Measurements from ENCODE around the gene STK39.
"Not testable (repeated sequence)": the region's sequence is repeated elsewhere in the genome, so short reads cannot be mapped to it uniquely, and the experiment has no call there.

STK39 gene

DNA sequence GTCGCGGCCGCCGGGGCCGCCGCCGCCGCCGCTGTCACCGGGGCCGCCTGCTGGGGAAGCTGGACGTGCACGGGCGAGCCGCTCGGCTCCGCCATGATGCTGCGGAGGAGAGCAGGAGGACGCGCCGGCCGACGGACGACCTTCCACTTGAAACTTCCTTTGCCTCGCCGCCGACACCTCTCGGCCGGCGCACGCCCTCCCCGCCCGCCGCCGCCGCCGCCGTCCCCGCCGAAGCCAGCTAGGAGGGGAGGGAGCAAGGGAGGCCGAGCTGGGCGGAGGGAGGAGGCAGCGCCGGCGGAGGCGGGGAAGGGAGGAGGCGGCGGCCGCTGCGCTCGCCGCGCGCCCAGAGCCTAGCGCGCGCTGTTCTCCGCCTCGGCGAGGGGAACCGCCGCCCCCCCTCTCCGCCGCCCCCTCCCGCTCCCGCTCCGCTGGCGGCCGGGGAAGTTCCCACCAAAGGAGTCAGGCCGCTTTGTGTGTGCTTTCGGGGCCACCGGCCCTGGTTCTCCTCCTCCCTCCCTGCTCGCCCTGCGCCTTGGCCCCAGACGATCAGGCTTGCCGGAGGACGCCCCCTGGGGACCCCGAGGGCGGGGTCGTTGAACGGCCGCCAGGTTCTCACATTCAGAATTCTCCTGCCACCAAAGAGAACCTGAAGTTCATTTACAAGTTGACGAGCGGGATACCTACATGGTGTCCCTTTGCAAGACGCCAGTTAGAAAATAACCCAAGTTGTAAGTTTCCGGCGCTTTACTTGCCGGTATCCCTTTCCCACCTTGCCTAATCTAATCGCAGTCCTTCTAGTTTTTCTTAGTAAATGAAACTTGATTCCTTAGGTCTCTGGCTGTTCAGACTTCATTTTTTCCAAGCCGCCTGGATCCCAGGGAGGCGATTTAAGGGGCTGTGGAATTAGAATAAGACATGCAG, at the start of gene STK39:
STK39 (minus strand) TSS at position 255 of the 921 bp plus-strand sequence; CDS start at position 95, 160 bp downstream.
- DNase-seq, result peak; percentile 73

DNA sequence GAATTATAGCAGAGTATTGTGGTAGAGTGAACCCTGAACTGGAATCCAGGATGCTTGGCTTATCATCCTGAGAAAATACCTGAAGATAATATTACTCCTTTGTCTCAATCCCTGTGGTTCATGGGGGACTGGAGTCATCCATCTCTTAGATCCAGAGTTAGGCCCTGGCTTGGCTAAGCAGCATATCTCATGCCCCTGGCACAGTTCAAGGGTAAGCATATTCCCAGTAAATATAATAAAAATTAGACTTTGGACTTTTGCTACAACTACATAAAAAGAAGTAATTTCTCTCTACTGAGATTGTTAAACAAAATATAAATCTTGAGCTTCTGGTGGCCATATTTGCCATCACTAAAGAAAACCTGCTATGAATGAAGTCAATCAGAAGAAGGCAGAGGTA, 47.7 kb upstream of the STK39 start:
- DNase-seq, result no peak

DNA sequence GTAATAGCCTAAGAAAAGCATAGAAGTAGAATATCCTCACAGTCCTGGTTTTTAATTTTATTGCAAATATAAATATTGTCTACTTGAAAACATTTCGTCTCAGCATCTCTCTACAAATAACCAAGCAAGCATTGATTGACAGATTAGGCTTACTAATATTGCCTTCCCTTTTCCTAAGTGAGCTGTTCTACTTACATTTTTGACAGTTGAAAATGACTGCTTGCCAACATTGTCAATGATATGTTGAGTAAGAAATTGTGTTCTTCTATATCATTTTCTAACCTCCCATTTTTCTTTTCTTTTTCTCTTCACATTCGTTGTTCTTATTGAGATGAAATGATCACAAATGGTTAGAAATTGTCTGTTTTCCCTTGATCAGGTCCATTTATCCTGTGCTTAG, 47.0 kb upstream of the STK39 start:
- no peak for DNase-seq

DNA sequence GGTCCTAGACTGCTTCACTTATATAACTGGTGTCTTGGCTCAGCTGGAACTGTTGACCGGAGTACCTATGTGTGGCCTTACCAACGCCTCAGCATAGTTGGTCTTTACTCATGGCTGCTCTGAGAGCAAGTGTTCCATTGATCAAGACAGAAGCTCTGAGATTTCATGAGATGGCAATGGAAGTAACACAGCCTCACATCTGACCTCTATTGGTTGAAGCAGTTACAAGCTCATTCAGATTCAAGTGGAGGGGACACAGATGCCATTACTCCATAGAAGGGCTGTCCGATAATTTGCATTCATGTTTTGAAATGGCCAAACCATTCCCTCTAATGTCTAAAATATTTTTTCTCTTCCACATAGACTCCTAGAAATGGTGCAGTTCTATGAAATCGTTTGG, 46.4 kb upstream of the STK39 start:
- DNase-seq, result no peak

DNA sequence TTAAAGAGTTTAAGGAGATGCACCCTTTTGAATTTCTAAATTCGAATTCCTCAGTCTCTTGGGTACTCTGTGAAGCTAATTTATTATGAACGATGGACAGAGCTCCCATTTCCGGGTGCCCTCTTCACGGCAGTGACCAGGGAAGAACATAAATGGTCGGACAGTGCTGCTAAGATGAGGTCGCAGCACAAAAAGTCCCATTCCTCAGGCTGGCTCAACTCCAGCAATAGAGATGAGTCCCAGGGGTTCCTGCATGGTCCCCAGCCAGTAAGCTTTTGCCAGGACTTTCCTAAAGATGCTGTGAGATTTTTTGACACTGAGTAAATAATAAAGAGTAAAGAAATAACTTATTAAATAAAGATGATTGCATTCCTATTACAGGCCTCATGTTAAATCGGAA, 43.0 kb upstream of the STK39 start:
- no peak for DNase-seq

DNA sequence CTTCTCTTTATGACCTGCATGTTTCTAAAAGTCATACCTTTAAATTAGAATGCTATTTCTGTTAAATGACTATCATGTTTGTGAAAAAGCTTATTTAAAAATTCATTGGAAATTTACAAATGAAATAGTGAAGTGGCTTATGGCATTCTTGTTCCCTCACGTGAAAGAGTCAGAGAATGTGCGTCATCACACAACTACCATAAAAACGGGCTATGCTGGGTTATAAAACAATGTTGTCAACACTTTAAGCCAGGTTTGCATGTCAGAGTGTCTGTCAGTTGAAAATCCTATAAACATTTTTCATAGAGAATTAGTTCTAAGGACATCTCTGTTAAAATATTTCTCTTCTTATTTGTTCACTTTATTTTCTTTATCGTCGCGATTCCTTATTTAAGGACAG, 42.5 kb upstream of the STK39 start:
- no peak for DNase-seq

DNA sequence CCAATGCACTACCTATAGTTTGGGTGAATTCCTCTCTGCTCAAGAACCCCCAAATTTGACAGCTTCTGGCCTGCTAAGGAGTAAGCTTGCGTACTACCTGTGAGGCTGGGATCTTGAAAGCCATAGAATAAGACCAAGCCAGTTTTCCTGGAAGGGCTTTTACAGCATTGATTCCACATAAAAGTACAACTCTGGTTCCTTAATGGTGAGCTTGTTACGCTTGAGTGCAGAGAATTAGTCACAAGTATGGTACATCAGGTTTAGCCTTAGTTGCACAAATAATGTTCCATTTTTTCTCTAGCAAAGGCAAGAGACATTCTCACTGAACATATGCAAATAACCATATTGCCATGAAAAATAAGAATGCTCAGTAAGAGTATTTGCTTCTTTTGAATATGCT, 39.1 kb upstream of the STK39 start:
- DNase-seq, result no peak

DNA sequence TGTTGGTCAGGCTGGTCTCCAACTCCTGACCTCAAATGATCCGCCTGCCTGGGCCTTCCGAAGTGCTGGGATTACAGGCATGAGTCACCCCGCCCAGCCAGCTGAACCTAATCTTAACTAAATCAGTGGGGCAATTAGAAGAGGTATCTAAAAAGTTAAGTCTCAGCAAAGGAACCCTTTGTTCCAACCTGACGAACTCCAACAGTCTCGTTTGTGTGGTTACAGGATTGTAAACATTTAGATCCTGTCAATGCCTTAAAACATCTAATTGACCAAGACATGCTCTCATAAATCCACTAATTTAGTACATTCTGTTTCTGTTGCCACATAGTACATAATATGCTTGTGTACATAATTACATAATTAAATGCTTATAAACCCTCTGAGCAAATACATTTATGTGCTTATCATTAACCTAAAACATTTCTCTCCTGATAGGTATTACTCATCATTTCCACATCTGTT, 31.1 kb upstream of the STK39 start:
- DNase-seq, result no peak

DNA sequence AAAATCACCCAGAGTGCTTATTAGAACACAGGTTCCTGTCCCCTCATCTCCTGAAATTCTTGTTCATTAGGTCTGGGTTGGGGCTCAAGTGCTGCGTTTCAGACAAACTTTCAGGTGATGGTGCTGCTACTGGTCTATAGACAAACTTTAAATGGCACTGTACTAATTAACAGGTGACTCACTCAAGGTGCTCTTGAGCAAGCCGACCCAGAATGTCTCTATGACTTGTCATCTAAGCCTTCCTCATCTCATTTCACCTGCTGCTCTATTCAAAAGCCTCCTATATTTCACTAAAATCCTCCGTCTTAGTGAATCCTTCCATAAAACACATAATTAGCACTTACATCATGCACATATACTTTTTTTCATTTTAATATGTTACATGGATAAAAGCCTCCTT, 29.9 kb upstream of the STK39 start:
- DNase-seq, result no peak

DNA sequence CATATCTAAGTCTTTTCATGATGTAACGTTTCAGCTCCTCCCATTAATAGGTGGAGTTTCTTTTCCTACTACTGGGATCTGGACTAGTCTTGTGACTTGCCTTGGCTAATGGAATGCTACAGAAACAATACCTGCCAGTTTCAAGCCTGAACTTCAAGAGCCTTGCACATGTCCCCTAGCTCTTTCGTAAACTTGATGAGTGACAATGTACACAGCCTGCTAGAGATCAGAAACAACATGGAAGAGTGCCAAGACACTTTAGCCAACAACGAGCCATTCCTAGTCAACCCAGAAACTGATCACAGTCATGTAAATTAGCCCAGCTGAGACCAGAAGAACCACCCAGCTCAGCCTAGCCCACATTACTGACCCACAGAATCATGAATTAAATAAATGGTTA, 24.8 kb upstream of the STK39 start:
- no peak for DNase-seq

DNA sequence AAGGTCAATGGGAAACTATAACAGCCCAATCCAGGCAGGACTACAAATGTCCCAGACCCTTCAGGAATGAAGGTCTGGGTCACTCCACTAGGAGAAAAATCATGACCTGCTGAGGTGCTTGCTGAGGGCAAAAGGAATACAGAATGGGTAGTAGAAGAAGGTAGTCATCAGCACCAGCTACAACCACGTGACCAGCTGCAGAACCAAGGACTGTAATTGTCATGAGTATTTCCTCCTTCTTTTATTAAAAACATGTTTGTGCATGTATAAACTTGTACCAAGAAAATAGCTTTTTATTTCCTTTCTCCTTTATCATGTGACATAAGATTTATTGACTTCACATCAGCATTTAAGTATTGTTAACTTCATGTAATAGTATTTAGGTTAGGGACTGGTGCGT, 15.5 kb upstream of the STK39 start:
- DNase-seq, result not testable (repeated sequence)

DNA sequence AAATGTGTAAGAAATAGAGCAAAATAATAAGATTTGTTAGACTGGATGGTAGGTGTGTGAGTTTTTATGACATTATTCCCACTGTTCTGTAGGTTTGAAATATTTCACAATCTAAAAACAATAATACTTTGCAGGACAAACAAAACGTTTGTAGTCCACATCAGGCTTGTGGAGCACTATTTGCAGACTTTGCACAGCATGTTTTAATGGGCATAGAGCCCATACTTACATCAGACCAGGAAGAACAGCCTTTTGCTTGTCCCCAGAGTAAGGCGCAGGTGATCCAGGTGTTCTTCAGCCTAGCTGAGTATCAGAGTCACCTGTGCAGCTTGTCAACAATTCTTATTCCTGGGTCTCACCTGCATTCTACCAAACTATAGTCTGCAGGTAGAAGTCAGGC, 9.1 kb upstream of the STK39 start:
- DNase-seq, result no peak

DNA sequence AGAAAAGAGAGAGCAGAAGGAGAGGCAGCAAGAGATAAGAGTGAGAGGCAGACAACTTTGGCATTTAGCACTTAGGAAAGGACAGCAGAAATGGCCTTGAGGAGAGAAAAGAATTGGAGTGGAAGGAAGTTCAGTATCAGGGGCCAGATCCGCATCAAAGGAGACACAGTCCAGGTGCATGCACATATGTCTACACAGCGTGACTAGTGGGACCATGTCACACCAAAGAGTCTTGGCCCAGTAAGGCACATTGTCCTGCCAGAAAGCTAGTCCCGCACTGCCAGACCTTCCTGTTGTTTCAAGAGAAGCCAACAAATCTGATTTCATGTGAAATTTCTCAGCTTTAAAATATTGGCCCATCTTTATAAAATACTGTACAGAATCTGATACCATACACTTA, 8.5 kb upstream of the STK39 start:
- no peak for DNase-seq

DNA sequence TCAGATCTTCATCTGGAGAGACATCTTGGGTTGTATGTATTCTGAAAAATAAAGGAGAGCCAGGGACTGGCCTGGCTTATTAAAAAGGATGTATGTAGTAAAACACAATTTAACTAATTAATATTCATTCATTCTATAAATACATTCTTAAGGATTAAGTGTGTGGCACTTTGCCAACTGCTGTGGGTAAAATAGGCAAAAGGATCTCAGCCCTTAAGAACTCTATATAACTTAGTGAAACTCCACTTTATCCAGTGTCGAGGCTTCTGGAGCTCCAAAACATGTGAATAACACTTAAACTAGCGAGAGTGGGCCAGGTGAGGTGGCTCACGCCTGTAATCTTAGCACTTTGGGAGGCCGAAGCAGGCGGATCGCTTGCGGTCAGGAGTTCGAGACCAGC, 7.7 kb upstream of the STK39 start:
- DNase-seq, result no peak

DNA sequence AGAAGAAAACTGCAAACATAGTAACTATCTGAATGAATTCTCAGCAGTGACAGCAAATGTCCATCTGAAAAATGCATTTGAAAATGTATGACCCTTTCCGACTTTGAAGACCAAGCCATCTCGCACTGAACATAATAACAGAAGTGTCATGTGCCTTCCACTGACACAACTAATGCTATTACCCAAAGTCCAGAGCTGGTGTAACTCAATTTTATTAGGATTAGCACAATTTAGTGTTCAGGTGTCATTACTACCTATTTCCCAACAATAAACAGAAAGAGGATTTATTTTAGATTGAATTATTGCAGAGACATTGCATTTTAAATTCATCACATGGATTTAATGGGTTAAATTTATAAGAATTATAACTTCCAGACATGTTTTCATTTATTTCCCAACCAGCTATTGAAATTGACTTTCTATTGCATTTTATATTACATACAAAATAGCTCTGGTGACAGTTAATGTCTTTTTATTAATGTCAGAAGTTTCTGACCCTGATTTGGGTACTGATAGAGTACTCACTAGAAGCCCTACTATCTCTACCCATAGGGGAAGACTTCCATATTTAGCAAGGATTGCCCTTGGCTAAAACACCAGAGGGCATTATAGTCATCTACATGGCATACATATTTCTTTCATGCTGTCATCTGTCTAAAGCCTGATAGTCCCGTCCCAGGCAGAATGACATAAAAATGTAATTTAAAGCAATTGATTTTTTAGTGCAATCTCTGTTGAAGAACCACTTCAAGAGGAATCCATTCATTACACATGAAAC, 7.0 kb upstream of the STK39 start:
- no peak for DNase-seq

DNA sequence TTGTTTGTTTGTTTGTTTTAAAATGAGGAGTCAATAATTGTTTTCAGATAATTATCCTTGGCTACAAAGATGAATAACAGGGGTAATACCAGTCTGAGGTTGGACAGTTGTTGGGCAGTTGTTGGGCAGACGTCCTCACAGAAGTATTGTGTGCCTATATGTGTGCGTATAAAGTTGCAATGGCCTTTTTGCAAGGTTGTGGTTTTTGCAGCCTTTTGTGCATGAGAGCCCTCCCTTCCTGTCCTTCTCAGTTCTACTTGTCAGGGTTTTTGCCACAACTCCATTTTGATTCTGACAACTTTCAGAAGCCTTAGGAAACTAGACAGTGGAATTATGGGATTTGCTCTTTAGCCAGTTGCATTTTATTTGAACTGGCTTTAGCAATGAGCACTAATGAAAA, 6.0 kb upstream of the STK39 start:
- DNase-seq, result no peak

DNA sequence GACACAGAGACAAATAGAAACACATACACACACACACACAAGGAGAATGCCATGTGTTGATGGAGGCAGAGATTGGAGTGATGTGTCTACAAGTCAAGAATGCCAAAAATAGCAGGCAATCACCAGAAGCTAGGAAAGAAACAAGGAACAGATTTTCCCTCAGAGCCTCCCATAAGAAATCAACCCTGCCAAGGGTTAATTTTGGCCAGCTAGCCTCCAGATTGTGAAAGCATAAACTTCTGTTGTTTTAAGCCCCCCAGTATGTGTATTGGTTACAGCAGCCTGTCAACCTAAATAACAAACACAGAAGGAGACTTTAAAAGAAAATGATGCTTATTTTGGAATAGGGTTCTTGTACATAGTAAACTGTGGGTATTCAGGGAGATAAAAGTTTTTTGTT, 5.6 kb upstream of the STK39 start:
- no peak for DNase-seq

DNA sequence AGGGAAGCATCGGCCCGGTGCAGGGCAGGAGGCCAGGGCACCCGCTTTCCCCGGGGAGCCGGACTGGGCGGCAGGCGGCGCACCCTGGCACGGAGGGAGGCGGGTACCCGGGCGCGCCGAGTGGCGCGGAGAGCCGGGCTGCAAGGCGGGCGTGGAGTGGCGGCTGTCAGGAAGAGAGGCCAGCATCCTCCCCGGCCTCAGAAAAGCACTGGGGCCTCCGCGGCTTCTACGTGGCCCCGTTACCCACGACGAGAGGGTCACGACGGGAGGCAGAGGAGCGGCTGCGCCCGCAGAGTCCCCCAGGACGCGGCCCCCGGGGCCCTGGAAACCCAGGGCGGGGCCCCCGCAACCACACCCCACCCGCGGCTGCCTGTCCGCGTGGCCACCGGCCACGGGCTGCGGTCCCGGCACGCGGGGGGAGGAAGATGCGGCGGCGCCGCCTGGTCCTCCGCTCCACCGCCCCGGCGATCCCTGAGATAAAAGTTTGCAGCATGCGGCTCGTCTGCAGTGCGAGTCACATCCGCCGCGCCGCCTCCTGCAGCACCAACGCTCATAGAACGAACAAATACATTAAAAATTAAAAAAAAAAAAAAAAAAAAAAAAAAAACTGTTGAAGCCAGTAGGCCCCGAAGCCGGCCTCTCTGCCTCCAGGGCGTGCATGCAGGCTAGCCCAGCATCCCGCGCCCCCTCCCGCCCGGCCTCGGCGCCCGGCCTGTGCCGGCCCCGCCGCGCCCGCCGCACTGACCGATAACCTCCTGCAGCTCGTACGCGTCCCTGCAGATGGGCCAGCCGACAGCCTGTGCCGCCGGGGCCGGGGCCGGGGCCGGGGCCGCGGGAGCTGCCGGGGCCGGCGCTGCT, 683 bp downstream of the STK39 start:
- DNase-seq, result peak; percentile 79

DNA sequence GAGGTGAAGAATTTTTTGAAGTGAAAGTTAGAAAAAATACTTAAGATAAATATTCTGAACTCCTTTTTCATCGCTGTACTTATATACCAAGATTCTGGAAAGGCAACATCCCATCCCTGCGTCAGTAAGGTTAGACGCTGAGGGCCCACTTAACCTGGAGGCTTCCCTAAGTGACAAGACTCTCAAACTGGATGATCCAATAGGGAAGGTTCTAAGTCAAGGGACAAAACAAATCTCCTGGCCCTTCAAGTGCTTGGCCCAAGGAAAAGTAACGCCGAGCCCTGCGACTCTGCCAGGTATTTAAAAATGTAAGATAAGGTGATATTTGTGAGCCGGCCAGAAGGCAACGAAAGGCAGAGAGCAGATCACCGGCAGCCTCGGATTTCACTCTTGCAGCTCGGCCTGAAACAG, 1.3 kb downstream of the STK39 start:
- DNase-seq, result no peak

DNA sequence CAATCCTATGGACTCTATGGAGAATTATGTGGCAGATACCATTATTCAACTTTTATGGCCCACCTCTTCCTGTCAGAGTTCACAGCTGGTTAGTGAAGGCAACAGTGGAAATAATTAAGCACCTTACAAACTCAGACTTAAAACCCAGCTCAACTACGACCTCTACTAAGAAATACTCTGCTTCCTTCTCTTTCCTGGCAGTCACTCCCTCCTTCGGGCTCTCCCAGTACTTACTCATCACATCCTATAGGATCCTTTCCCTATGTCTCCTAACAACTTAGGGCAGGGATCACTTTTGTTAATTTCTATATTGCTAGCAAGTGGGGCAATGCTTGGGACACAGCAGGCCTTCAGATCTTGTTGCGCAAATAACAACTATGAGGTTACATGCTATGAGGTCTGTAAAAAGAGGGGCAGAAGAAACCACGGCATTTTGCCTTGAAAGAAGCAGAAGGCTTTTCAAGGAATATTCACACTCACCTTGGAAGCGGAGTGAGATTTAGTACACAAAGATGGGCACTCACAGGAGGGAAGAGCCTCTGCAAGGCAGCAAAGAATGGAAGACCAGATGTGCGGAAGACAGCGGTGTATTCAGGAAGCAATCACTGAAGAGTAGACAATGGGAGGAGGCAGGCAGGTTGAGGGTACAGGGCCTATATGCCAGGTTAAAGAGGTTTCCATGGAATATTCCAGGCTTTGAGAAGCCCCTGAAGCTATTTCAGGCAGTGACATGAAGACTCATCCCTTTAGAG, 2.1 kb downstream of the STK39 start:
- DNase-seq, result no peak

DNA sequence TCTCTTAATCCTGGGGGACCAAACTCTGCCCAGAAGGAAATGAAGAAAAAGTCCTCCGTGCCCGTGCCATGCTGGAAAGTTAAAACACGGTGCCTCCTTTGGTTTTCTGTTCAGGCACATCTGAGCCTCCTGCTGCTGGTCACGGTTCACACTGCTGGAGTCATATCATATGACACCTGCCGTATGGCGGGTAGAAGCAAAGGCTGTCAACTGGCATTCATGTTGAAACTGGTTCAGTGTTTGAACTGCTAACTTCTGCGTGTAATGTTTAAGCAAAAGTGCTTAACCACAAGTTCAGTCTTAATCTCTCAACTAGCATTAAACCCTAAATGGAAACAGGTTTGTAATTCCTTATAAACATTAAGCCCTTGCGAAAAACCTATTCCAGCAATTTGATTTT, 3.1 kb downstream of the STK39 start:
- peak; percentile 78 for DNase-seq

DNA sequence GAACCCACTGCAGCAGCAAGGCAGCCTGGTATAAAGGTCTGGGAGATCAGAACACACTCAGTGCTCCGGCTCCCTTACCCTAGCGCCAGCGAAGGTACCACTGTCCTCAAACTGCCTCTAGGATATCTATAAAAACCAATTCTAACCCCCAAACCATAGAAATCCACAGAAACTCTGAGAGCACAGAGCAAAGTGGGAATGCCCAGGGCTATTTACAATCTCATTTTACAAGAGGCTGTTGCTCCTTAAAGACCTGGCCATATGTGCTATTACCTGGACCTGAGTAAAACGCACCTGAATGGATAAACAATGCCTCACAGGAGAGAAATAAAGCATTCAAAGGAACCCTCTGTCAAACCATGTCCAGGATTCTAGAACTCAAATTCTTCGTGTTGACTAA, 4.3 kb downstream of the STK39 start:
- DNase-seq, result no peak

Data from stimulated activated CD4-positive, alpha-beta T cell treated with anti-CD3 and anti-CD28 coated beads, Interleukin-1b, Interleukin-23, amount 100 ng/mL, for 48 hours (primary cell).